IMR-90 (cell line): ENCODE results near the gene ZCCHC14.
"Not testable (repeated sequence)": the region's sequence is repeated elsewhere in the genome, so short reads cannot be mapped to it uniquely, and the experiment has no call there.

Experiments
- BHLHE40 ChIP-seq: fragments of 150-350 bp; IDR thresholded peaks from 2 replicates; pipeline ENCODE4 v1.6.1; 2016; ENCODE audit warnings: mild to moderate bottlenecking, low read depth, low read length
- CEBPB ChIP-seq: IDR thresholded peaks from 2 replicates; pipeline ENCODE4 v1.6.1; 2012; ENCODE audit warnings: low read depth, low read length, improper control_type of control experiment
- CTCF ChIP-seq: conservative IDR thresholded peaks from 2 replicates; pipeline ENCODE4 v1.5.1; 2012; ENCODE audit warnings: mild to moderate bottlenecking, low read depth, low read length, improper control_type of control experiment
- MAFK ChIP-seq: IDR thresholded peaks from 2 replicates; pipeline ENCODE4 v1.6.1; 2012; ENCODE audit warnings: low read depth, low read length, improper control_type of control experiment
- MAZ ChIP-seq: IDR thresholded peaks from 2 replicates; pipeline ENCODE4 v1.6.1; 2012; ENCODE audit warnings: low read depth, mild to moderate bottlenecking, low read length, improper control_type of control experiment, moderate library complexity, borderline replicate concordance
- MXI1 ChIP-seq: IDR thresholded peaks from 2 replicates; pipeline ENCODE4 v1.6.1; 2012; ENCODE audit warnings: low read depth, mild to moderate bottlenecking, low read length, moderate library complexity, borderline replicate concordance
- POLR2A ChIP-seq: IDR thresholded peaks from 2 replicates; pipeline ENCODE4 v1.6.1; 2012; ENCODE audit warnings: mild to moderate bottlenecking, low read depth, low read length
- RAD21 ChIP-seq: IDR thresholded peaks from 2 replicates; pipeline ENCODE4 v1.6.1; 2012; ENCODE audit warnings: low read length, improper control_type of control experiment
- SMC3 ChIP-seq: fragments of 150-350 bp; IDR thresholded peaks from 2 replicates; pipeline ENCODE4 v1.6.1; 2016; ENCODE audit warnings: low read depth, mild to moderate bottlenecking, antibody characterized with exemption, low read length, moderate library complexity
- TF ChIP-seq, protein P1 (sequence below): fragments of 150-350 bp; IDR thresholded peaks from 2 replicates; pipeline ENCODE4 v1.6.1; 2017; ENCODE audit warnings: mild to moderate bottlenecking, antibody characterized with exemption, low read length, low read depth

DNA sequence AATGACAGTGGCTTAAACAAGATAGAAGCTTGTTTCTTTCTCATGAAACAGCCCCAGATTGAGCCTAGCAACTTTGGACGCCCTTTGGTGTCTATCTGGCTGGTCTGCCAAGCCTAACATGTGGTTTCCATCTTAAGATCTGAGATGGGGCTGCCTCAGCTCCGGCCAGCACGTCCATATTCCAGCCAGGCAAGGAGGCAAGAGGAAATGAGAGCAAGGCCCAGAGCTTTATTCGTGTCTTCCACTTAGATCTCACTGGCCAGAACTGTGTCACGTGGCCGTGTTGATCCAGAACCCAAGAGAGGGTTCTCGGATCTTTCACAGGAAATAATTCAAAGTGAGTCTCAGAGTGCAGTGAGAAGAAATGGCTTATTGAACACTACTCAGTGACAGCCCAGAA, 28.9 kb upstream of the ZCCHC14 start:
- TF ChIP-seq POLR2A, CTCF, SMC3, RAD21, MAFK, MXI1, CEBPB, BHLHE40, MAZ: not testable (repeated sequence)
- TF ChIP-seq, protein P1, sequence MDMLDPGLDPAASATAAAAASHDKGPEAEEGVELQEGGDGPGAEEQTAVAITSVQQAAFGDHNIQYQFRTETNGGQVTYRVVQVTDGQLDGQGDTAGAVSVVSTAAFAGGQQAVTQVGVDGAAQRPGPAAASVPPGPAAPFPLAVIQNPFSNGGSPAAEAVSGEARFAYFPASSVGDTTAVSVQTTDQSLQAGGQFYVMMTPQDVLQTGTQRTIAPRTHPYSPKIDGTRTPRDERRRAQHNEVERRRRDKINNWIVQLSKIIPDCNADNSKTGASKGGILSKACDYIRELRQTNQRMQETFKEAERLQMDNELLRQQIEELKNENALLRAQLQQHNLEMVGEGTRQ: not testable (repeated sequence)
